HepG2 (cell line): ENCODE data around the gene SLC39A1. TPM values are rescaled to one million over a fixed set of nuclear protein-coding genes. Genes with fewer than 3 reads are reported as not detected.
A peak's percentile ranks its signal among the peaks of the same experiment; 100 is the strongest.

Source experiments
- ATF7 ChIP-seq, 2 experiments: fragments of 450-650 bp in 1 of 2; sonication (generic) in 1 of 2; formaldehyde crosslinking in 1 of 2; IDR thresholded peaks; 2 replicates each; pipeline versions ENCODE4 v1.4.0 to v1.6.1; 2016 to 2020; ENCODE audit warnings: antibody characterized with exemption in 1 of 2, mild to moderate bottlenecking in 1 of 2, missing genetic modification reagents in 1 of 2
- DMAP1 ChIP-seq: IDR thresholded peaks from 2 replicates; pipeline ENCODE4 v1.6.1; 2016
- HMG20B ChIP-seq: conservative IDR thresholded peaks from 2 replicates; pipeline ENCODE4 v1.6.1; 2016; ENCODE audit warnings: missing genetic modification reagents, missing compliant biosample characterization
- HOXA7 ChIP-seq: sonication (generic); formaldehyde crosslinking; IDR thresholded peaks from 2 replicates; pipeline ENCODE4 v1.8.1; 2022; ENCODE audit warnings: mild to moderate bottlenecking, missing genetic modification reagents, moderate library complexity
- JARID2 ChIP-seq: sonication (generic); formaldehyde crosslinking; IDR thresholded peaks from 2 replicates; pipeline ENCODE4 v1.8.1; 2023; ENCODE audit warnings: missing genetic modification reagents, inconsistent platforms; ENCODE audit not compliant: insufficient replicate concordance
- MAZ ChIP-seq, 2 experiments: sonication (generic) in 1 of 2; formaldehyde crosslinking in 1 of 2; IDR thresholded peaks; 2 replicates each; pipeline versions ENCODE4 v1.5.0 to v1.6.1; 2012 to 2020; ENCODE audit warnings: low read depth in 2 of 2, mild to moderate bottlenecking in 2 of 2, borderline replicate concordance in 1 of 2, improper control_type of control experiment in 1 of 2, low read length in 1 of 2, missing genetic modification reagents in 1 of 2, moderate library complexity in 1 of 2
- MED1 ChIP-seq: sonication (generic); formaldehyde crosslinking; IDR thresholded peaks from 2 replicates; pipeline ENCODE4 v1.4.0; 2020; ENCODE audit warnings: missing genetic modification reagents
- SAP130 ChIP-seq: IDR thresholded peaks from 2 replicates; pipeline ENCODE4 v1.6.1; 2016; ENCODE audit warnings: low read depth
- SMAD3 ChIP-seq: sonication (generic); formaldehyde crosslinking; IDR thresholded peaks from 2 replicates; pipeline ENCODE4 v1.4.0; 2020; ENCODE audit warnings: missing genetic modification reagents
- XRCC5 ChIP-seq: fragments of 200-400 bp; formaldehyde crosslinking; optimal IDR thresholded peaks from 2 replicates; pipeline ENCODE3; 2017; ENCODE audit warnings: mild to moderate bottlenecking, low read length
- ZBTB1 ChIP-seq: sonication (generic); formaldehyde crosslinking; IDR thresholded peaks from 2 replicates; pipeline ENCODE4 v1.4.0; 2020; ENCODE audit warnings: missing genetic modification reagents, borderline replicate concordance
- ZBTB3 ChIP-seq: sonication (generic); formaldehyde crosslinking; IDR thresholded peaks from 2 replicates; pipeline ENCODE4 v1.4.0; 2020; ENCODE audit warnings: low read depth, mild to moderate bottlenecking, moderate library complexity, missing genetic modification reagents, borderline replicate concordance
- ZEB1 ChIP-seq: IDR thresholded peaks from 2 replicates; pipeline ENCODE4 v1.6.1; 2012; ENCODE audit warnings: mild to moderate bottlenecking, low read depth, inconsistent platforms; ENCODE audit not compliant: insufficient replicate concordance
- ZNF160 ChIP-seq: sonication (generic); formaldehyde crosslinking; IDR thresholded peaks from 2 replicates; pipeline ENCODE4 v1.8.0; 2022; ENCODE audit warnings: mild to moderate bottlenecking, inconsistent platforms, missing genetic modification reagents
- ZNF263 ChIP-seq: sonication (generic); formaldehyde crosslinking; IDR thresholded peaks from 2 replicates; pipeline ENCODE4 v1.4.0; 2020; ENCODE audit warnings: missing genetic modification reagents
- ZNF672 ChIP-seq: sonication (generic); formaldehyde crosslinking; IDR thresholded peaks from 2 replicates; pipeline ENCODE4 v1.8.1; 2022; ENCODE audit warnings: missing genetic modification reagents
- ZNF737 ChIP-seq: sonication (generic); formaldehyde crosslinking; IDR thresholded peaks from 2 replicates; pipeline ENCODE4 v1.5.0; 2020; ENCODE audit warnings: missing genetic modification reagents, mild to moderate bottlenecking, borderline replicate concordance
- ZNF788 ChIP-seq: sonication (generic); formaldehyde crosslinking; IDR thresholded peaks from 2 replicates; pipeline ENCODE4 v1.5.0; 2020; ENCODE audit warnings: mild to moderate bottlenecking, missing genetic modification reagents, borderline replicate concordance
- polyA plus RNA-seq, 8 experiments: library from polyadenylated mRNA; depleted of rRNA in 3 of 8; stranded (reverse) in 7 of 8; unstranded in 1 of 8; fragments of >200 nt; fragmentation: Illumina TruSeq in 4 of 8; extraction: Trizol in 4 of 8; gene quantifications; 2 replicates each; pipeline versions ENCODE4 v1.2.1 to v1.2.3, GENCODE V29; 2011 to 2016; ENCODE audit warnings: low read depth in 4 of 8, missing spikeins in 1 of 8, mixed read lengths in 1 of 8; ENCODE audit not compliant: insufficient read depth in 1 of 8
- total RNA-seq, 5 experiments: library from RNA; depleted of rRNA; stranded (reverse); fragments of >200 nt; fragmentation: Illumina TruSeq; extraction: Trizol; gene quantifications; 2 replicates each; pipeline ENCODE4 v1.2.3, GENCODE V29; 2016; ENCODE audit warnings: low read depth in 1 of 5
- TF ChIP-seq, protein P1 (sequence below): sonication (generic); formaldehyde crosslinking; IDR thresholded peaks from 2 replicates; pipeline ENCODE4 v1.5.1; 2020; ENCODE audit warnings: missing genetic modification reagents, mild to moderate bottlenecking, borderline replicate concordance
- TF ChIP-seq, protein P2 (sequence below): sonication (generic); formaldehyde crosslinking; IDR thresholded peaks from 2 replicates; pipeline ENCODE4 v1.8.1; 2022; ENCODE audit warnings: mild to moderate bottlenecking, missing genetic modification reagents
- TF ChIP-seq, protein P3 (sequence below): IDR thresholded peaks from 2 replicates; pipeline ENCODE4 v1.6.1; 2012; ENCODE audit warnings: inconsistent platforms

Gene SLC39A1
- total and polyA plus RNA-seq, 2 of the 13 experiments (the other 11 are each of a cell fraction or from before 2014, with no cell fraction given) = 71.2 to 78.4 TPM

DNA sequence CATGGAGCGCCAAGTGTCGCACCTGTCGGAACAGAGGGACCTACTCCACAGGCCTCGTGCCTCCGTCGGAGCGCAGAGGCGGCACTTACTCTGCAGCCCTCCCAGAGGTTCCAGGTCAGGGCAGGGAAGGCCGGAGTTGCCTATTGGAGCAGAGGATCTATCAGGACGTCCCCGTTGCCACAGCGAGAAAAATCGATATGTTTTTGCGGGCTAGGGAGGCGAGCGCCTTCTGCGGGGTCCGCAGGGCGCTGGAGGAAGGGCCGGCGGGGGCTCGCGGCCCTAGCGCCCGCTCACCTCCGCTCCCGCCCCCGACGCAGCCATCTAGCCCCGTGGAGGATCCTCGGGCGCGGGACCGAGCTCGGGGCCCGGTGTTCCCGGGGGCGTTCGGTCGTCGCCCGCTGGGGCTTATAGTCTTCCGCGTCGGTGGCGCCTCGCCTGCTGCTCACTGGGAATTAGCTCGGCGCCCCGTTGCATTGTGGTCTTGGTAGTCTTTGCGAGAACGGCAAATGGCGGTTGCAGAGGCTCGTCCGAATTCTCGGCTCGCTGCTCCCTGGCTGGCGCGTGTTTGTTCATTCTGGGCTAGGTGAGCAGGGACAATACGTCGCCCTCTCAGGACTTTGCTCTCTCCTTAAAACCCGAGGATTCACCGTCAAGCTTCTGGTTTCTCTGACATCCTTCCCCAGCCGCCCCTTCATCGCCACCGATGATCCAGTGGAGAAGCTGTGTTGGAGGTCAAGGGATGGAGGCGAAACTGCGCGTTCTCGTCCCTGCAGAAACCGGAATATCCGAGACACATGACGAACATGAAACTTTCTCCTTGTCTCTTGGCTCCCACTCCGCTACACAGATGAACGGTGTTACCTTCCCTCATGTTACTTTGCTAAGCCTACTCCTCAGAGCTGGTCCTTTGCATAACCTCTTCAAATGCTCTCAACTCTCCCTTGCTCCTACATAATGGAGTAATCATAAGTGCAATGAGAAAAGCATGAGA, 14.2 kb upstream of the SLC39A1 start, which contains the start of gene JTB (continued):
- TF ChIP-seq, protein P1, sequence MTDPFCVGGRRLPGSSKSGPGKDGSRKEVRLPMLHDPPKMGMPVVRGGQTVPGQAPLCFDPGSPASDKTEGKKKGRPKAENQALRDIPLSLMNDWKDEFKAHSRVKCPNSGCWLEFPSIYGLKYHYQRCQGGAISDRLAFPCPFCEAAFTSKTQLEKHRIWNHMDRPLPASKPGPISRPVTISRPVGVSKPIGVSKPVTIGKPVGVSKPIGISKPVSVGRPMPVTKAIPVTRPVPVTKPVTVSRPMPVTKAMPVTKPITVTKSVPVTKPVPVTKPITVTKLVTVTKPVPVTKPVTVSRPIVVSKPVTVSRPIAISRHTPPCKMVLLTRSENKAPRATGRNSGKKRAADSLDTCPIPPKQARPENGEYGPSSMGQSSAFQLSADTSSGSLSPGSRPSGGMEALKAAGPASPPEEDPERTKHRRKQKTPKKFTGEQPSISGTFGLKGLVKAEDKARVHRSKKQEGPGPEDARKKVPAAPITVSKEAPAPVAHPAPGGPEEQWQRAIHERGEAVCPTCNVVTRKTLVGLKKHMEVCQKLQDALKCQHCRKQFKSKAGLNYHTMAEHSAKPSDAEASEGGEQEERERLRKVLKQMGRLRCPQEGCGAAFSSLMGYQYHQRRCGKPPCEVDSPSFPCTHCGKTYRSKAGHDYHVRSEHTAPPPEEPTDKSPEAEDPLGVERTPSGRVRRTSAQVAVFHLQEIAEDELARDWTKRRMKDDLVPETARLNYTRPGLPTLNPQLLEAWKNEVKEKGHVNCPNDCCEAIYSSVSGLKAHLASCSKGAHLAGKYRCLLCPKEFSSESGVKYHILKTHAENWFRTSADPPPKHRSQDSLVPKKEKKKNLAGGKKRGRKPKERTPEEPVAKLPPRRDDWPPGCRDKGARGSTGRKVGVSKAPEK (CRISPR knock-in tag) = no peak
- TF ChIP-seq ZNF672 (CRISPR knock-in tag) = no peak
- TF ChIP-seq DMAP1 = peak; percentile 92
- TF ChIP-seq, protein P2, sequence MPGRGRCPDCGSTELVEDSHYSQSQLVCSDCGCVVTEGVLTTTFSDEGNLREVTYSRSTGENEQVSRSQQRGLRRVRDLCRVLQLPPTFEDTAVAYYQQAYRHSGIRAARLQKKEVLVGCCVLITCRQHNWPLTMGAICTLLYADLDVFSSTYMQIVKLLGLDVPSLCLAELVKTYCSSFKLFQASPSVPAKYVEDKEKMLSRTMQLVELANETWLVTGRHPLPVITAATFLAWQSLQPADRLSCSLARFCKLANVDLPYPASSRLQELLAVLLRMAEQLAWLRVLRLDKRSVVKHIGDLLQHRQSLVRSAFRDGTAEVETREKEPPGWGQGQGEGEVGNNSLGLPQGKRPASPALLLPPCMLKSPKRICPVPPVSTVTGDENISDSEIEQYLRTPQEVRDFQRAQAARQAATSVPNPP (CRISPR knock-in tag) = peak; percentile 73; the same call in 1 of the 2 replicates
- TF ChIP-seq ZNF263 = 0 out of 2 replicates have a peak, but pooled peaks have one; percentile 23
- no peak for TF ChIP-seq HOXA7 (CRISPR knock-in tag)
- no peak; the same call in 1 of the 2 replicates for TF ChIP-seq MED1
- TF ChIP-seq SAP130 (CRISPR knock-in tag) = peak; percentile 89
- TF ChIP-seq ZNF788 = peak; percentile 59; the same call in 1 of the 2 replicates
- no peak for TF ChIP-seq JARID2 (CRISPR knock-in tag)
- TF ChIP-seq ATF7 (IDR thresholded peaks at IDR 0.05) = no peak
- 0 out of 2 replicates have a peak, but pooled peaks have one; percentile 2 for TF ChIP-seq ATF7 (CRISPR knock-in tag; IDR thresholded peaks at IDR 0.05)
- TF ChIP-seq ZNF737 = 0 out of 2 replicates have a peak, but pooled peaks have one; percentile 71
- 0 out of 2 replicates have a peak, but pooled peaks have one; percentile 41 for TF ChIP-seq ZBTB3 (CRISPR knock-in tag)
- TF ChIP-seq ZEB1 = no peak
- no peak for TF ChIP-seq HMG20B (CRISPR knock-in tag)
- TF ChIP-seq, protein P3, sequence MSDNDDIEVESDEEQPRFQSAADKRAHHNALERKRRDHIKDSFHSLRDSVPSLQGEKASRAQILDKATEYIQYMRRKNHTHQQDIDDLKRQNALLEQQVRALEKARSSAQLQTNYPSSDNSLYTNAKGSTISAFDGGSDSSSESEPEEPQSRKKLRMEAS = peak; percentile 95
- peak; percentile 40; the same call in 1 of the 2 replicates for TF ChIP-seq ZNF160
- TF ChIP-seq ZBTB1 (CRISPR knock-in tag) = peak; percentile 45; the same call in 1 of the 2 replicates
- no peak for TF ChIP-seq MAZ (IDR thresholded peaks at IDR 0.05; ENCODE audit: borderline replicate concordance, low read depth, low read length)
- TF ChIP-seq MAZ (CRISPR knock-in tag; IDR thresholded peaks at IDR 0.05; ENCODE audit: low read depth) = no peak; the same call in 1 of the 2 replicates
- 0 out of 2 replicates have a peak, but pooled peaks have one; percentile 54 for TF ChIP-seq SMAD3
- no peak for TF ChIP-seq XRCC5
